NCI-H748 (cell line): ENCODE results near the gene KTI12.
"Not testable (repeated sequence)": the region's sequence is repeated elsewhere in the genome, so short reads cannot be mapped to it uniquely, and the experiment has no call there.

Experiments
- DNase-seq: peaks from one replicate; lab custom pipeline; 2025; ENCODE audit not compliant: unreplicated experiment; lab: John Stamatoyannopoulos, UW

The KTI12 gene

DNA sequence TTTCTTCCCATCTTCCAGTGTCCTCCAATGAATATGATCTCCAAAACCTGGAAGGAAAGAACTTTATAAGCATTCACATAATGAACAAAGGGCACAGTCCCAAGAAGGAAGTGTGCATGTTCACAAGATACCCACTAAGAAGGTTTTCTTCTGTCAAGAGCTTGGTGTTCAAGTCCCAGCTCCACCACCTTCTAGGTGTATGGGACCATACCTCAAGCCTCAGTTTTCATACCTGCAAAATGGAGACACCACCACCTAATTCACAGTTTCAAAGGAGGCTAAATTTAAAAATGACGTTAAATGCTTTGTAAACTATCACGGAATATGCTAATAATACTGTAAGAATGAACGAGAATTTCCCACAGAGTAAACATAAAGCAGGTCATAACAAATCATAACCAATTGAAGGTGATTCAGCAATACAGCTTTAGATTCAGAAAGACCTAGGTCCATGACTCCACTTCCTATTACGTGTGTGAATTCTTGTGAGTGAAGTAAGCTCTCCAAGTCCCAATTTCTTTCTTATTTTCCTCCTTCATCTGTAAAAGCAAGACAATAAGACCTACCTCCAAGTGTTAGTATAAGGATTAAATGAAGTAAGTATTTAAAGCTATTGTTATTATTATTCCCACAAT, 8.1 kb upstream of the KTI12 start:
- no peak for DNase-seq

DNA sequence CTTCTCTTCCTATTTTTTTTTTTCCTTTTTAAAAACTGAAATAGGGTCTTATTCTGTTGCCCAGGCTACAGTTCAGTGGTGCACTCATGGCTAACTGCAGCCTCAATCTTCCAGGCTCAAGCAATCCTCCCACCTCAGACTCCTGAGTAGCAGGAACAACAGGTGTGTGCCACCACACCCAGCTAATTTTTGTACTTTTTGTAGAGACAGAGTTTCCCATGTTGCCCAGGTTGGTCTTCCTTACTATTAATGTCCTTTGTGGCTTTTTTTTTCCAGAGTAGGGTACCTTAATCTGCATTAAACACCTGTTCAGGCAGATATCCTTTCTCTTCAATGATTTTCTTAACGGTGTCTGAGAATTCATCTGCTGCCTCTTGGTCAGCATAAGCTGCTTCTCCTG, 4.3 kb upstream of the KTI12 start:
- DNase-seq: no peak

DNA sequence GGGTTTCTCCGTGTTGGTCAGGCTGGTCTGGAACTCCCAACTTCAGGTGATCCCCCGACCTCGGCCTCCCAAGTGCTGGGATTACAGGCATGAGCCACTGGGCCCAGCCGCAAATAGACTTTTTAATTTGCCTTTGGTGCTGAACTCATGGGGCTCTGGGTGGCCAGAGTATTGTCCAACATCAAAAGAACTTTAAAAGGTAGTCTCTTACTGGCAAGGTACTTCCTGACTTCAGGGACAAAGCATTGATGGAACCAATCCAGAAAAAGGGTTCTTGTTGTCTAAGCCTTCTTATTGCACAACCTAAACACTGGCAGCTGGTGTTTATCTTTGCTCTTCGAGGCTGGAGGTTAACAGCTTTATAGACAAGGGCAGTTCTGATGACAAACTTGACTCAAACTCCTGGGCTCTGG, 3.8 kb upstream of the KTI12 start:
- no peak for DNase-seq

DNA sequence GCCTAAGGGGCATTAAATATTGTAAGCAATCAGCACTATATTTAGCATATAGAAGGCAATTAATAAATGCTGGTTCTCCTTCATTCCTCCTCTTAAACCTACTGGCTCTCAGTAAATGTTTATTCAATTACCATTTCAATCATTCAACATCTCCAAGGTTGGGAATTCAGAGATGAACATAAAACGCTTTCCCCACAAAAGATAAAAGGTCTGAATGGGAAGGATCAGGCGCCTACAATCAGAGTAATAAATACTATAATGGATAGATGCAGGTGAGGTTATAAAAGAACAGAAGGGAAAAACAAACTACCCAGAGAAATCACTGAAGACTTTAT, 407 bp upstream of the KTI12 start:
- DNase-seq: no peak

DNA sequence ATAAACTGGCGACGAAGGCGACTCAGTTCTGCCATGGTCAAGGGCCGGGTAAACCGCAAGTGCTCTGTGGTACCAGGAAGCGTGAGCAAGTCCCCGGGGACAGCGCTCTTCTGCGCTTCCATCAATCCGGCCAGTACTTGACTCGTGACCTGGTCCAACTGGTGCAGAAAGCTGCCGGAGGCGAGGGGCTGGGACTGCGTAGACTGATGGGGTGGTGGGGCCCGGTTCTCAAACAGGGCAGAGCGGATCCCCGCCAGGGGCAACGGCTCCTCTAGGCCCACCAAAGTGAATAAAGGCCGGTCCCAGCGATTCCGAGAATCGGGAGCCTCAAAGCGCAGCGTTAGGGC, 852 bp downstream of the KTI12 start:
- DNase-seq: peak; percentile 54

DNA sequence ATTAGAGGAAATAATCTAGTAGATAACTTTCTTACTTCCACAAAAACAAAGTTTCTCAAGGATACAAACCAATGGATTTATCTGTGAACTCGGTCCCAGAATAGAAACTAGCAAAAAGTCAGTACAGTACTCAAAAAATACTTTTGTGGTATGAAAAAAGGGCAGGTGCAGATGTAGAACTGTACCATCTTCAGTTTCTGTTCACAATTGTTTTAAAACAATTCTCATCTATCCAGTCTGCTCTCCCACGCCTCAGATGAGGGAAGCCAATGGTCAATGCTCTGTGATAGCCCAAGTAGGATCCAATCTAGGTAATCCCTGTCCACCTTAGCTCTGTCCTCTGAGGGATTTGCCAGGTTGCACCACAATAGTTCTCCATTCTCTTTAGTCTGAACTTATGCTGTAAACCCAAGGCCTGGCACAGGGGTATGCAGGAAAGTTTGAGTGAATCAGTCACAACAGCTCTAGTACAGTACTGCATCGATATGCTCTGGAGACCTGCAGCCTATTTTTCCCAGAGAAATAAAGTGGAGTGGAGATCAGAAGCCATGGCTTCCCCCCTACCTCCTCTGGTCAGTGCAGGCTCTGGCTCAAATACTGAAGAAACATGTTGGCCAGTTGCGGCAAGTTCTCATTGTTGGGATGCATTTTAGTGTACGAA, 1.4 kb downstream of the KTI12 start:
- DNase-seq: no peak

DNA sequence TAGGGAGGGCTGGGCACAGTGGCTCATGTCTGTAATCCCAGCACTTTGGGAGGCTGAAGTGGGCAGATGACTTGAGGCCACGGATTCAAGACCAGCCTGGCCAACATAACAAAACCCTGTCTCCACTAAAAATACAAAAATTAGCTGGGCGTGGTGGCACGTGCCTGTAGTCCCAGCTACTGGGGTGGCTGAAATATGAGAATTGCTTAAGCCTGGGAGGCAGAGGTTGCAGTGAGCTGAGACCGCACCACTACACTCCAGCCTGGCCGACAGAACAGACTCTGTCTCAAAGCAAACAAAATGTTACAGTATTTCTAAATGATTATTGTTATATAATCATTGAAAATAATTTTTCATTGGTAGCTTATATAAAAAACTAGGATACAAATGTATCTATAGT, 4.8 kb downstream of the KTI12 start:
- DNase-seq: not testable (repeated sequence)

DNA sequence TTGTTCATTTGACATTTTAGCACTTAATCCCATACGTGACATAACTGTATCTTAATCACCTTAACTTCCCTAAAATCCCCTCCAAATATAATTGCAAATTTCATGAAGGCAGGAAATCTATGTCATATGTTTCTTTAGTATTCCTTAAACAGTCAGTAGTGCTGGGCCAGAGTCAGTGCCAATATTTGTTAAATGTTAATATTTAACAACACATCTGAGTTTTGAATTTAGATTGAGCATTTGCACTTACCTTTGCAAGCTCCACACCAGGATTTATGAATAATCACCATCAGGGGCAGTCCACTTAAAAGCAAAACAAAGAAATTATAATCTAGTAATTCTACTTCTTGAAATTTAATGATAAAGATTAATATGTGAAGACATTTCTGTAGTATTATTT, 5.3 kb downstream of the KTI12 start:
- DNase-seq: no peak

DNA sequence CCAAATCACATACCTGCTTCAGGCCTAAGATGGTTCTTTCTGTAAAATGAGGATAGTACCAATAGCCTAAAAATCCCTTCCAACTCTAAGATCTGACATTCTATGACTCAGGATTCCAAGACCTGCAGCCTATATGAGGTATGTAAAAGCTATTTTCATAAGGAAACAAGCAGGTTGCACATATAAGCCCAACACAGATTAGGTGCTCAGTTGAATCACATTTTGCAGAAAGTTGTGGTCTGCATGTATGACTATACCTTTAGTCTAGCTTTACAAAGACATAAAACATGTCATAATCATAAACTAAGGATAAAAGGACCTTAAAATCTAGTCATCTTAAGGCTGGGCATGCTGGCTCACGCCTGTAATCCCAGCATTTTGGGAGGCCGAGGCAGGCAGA, 7.3 kb downstream of the KTI12 start:
- DNase-seq: no peak

DNA sequence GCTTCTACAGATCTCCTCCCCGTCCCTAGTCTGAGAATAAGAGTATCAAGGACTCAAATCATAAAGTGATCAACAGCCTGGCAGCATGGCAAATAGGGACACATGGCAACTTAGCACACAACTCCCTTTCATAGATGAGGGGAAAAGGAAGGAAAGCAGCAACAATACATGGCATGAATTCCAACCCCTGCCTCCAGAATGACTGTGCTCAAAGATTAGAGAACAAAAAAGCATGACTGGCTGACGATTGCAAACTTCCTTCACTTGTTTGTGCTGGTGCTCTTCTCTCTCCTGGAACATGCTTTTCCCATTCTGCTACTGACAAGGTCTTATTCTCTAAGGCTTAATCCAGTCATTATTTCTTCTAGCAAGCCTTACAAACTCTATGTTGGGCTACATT, 11.5 kb downstream of the KTI12 start:
- DNase-seq: no peak

DNA sequence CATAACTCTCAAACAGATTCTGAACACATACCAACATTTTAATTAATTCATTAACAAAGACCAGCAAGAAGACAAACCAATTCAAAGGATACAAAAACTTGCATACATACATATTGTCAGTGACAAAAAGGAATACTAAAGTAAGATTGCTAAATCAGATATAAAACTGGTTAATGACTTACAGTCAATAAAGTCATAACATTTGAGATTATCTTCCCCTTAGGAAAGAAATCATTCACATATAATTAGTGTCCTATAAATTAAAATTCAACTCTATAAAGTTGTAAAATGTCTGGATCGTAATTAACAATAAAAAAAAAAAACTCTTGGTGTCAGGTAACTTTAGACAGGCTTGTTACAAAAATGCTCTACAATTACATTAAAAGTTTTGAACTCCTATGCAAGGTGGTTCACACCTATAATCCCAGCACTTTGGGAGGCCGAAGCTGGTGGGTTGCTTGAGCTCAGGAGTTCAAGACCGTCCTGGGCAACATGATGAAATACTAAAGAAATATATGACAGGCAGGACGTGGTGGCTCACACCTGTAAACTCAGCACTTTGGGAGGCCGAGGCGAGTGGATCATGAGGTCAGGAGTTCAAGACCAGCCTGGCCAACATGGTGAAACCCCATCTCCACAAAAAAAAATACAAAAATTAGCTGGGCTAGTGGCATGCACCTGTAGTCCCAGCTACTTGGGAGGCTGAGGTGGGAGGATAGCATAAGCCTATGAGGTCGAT, 25.4 kb downstream of the KTI12 start:
- DNase-seq: no peak

DNA sequence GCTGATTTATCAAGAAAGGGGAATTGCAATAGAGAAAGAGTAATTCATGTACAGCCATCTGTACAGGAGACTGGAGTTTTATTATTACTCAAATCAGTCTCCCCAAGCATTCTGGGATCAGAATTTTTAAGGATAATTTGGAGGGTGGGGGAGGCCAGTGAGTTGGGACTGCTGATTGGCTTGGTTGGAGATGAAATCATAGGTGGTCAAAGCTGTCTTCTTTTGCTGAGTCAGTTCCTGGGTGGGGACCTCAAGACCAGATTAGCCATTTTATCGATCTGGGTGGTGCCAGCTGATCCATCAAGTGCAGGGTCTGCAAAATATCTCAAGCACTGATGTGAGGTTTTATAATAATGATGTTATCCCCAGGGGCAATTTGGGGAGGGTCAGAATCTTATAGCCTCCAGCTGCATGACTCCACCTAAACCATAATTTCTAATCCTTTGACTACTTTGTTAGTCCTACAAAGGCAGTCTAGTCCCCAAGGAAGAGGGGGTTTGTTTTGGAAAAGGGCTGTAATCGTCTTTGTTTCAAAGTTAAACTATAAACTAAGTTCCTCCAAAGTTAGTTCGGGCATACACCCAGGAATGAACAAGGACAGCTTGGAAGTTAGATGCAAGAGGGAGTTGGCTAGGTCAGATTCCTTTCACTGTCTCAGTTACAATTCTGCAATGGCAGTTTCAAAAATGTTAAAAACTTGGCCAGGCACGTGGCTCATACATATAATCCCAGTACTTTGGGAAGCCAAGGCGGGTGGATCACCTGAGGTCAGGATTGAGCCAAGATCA, 26.2 kb downstream of the KTI12 start:
- no peak for DNase-seq

DNA sequence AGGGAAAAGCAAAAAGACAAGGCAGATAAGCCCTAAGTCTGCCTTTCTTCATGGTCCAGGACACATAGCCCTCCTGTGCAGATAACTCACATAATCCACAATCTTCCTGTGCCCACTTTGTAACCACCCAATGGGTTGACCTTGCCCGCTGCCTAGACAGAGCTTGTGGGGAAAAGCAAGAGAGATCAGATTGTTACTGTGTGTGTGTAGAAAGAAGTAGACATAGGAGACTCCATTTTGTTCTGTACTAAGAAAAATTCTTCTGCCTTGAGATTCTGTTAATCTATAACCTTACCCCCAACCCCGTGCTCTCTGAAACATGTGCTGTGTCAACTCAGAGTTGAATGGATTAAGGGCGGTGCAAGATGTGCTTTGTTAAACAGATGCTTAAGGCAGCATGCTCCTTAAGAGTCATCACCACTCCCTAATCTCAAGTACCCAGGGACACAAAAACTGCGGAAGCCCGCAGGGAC, 27.5 kb downstream of the KTI12 start:
- not testable (repeated sequence) for DNase-seq

DNA sequence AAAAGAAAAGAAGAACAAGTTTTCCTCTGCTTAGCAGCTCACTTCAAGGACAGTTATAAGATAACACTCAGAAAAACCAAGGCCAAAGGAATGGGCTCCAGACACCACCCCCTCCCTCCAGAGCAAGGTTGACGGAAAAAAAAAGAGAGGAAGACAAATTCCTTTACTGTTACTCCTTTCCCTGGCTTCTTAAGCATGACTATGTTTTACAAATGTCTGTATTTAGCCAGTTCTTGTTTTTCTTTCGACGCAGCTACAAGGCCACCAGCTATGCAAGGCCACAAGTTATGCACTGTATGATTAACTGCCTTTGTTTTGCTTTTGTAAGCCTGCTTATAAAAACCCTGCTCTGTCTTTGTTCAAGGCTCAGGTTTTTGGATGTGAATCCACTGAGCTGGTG, 28.1 kb downstream of the KTI12 start:
- not testable (repeated sequence) for DNase-seq

DNA sequence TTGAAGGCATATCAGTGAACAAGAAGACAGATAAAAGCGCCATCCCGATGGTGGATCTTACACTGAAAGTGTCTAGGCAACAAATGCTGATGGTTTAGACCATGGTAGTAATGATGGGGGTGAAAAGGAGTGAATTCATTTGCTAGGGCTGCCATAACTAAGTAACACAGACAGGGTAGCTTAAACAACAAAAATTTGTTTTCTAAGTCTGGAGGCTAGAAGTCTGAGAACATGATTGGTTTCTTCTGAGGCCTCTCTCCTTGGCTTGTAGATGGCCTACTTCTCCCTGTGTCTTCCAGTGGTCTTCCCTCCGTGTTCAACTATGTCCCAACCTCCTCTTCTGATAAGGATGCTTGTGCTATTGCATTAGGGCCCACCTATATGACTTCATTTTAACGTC, 29.7 kb downstream of the KTI12 start:
- no peak for DNase-seq

DNA sequence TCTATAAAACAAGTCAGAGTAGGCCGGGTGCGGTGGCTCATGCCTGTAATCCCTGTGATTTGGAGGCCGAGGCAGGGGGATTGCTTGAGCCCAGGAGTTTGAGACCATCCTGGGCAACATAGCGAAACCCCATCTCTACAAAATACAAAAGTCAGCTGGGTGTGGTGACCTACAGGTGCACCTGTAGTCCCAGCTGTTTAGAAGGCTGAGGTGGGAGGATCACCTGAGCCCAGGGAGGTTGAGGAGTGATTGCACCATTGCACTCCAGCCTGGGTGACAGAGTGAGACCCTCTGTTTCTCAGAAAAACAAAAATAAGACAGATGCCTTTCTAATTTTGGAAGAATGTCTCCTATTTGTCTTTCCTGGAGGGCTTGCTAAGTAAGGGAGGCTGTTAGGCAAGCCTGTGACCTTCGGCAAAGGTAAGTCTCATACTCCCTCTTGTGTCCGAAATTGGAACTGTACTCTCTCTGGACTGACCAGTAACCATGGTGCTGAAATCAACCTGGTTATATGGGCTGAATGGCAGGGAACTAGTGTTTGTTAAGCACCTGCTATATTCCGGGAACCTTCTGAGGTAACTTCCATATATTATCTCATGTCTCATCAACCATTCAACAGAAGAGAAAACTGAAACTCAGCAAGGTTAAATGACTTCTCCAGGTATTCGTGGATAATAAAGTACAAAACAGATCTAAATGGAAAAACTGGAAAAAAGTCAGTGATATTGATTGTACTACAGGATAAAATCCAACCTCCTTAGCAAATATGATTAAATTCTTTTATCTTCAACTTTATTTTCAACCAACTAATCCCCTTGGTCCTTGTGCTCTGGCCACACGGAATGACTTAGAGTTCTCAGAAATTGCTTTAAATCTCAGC, 31.3 kb downstream of the KTI12 start:
- peak; percentile 89 for DNase-seq

DNA sequence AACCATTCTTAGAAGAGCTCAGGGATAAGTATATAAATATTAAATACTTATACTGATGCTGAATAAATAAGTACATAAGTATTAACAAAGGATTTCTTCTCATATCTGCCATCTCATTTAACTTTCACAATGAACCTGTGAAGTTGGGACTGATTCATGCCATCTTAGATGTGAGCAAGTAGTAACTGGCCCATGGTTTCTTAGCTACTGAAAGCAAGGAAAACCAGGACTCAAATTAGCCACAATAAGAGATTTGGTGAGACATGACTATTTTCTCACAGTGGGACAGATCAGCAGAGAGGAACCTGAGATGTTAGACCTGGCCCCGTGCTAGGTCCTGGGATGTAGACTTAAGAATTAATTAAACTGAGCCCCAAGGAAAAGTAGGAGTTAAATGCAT, 34.9 kb downstream of the KTI12 start:
- no peak for DNase-seq

DNA sequence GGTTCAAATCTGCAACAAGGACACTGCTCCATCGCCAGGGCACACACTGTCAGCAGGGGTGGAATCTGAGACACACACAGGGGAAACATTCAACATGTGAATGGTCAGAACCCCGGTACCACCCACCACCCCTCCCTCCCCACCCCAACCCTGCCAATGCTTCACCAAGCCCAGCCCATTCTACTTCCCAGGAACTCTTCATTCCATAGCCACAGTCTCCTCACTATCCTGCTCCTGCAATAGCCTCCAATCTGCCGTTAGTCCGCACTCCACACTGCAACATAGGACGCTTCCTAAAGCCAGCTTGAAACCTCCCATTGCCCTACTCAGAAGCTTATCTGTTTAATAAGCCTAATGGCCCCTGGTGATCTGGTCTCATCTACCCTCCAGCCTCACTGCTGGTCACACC, 35.6 kb downstream of the KTI12 start:
- DNase-seq: no peak

DNA sequence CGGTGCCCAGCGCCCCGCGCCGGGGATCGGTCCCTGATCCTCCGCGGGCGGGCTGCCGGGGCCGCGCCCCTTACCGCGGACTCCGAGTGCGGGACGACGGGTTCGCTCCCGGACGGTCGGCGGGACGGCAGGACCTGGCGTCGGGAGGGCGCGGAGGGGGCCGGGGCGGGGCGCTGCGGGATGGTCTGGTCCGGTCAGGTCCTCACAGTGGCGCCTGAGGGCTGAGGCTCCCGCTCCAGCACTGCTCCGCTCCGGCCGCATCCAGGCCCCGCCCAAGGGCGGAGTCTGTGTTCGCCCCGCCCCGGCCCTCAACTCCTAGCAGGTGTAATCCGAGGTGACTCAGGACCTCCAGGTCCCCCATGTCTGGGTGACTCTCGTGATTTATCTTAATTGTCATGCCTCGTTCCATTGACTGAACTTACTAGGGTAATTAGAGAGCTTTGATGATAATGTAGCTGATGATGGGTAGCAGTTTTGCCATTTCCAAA, 43.1 kb downstream of the KTI12 start, which contains the start of gene RAB3B:
Gene RAB3B, minus strand, starts transcription at position 223 of the 488 bp plus-strand sequence. CDS start 13,583 bp downstream, outside the sequence.
- peak; percentile 88 for DNase-seq
